GM12873 (cell line): ENCODE data around the gene GNB1L.

ENCODE experiments used
- CTCF ChIP-seq: IDR thresholded peaks from 2 replicates; pipeline ENCODE4 v1.5.1; 2012; ENCODE audit warnings: low read depth, mild to moderate bottlenecking, moderate library complexity, low read length, control low read depth; ENCODE audit not compliant: insufficient read depth; ENCODE audit errors: missing control alignments

Gene GNB1L

GRCh38 chr22:19812910-19813309 is 41.8 kb downstream of the GNB1L start:
- no peak for TF ChIP-seq CTCF

- TF ChIP-seq CTCF = no peak
Measured at GRCh38 chr22:19811811-19812771, 42.6 kb downstream of the GNB1L start.

- no peak for TF ChIP-seq CTCF
Measured at GRCh38 chr22:19811211-19811621, 43.5 kb downstream of the GNB1L start.

GRCh38 chr22:19810381-19811201 is 44.1 kb downstream of the GNB1L start:
- no peak for TF ChIP-seq CTCF

GRCh38 chr22:19809741-19810140 is 44.9 kb downstream of the GNB1L start:
- TF ChIP-seq CTCF = no peak

- no peak for TF ChIP-seq CTCF
Measured at GRCh38 chr22:19808873-19809478, 45.7 kb downstream of the GNB1L start.
